Activated CD4-positive, alpha-beta T cell treated with anti-CD3 and anti-CD28 coated beads, Interleukin-2, amount 10 ng/mL, durations not matched to agents 24 days and 14 days (primary cell): ENCODE measurements around the gene MACF1. TPM values are rescaled to one million over a fixed set of nuclear protein-coding genes. Genes with fewer than 3 reads are reported as not detected.

ENCODE experiments used
- DNase-seq: peaks from one replicate; pipeline ENCODE4 v3.0.0; 2022
- H3K27ac Mint-ChIP-seq: one replicate; pipeline ENCODE4 v1.8.0; 2022; ENCODE audit warnings: mild to moderate bottlenecking, mixed read lengths
- H3K27me3 Mint-ChIP-seq: one replicate; pipeline ENCODE4 v1.8.0; 2022; ENCODE audit warnings: mixed read lengths
- H3K36me3 Mint-ChIP-seq: one replicate; pipeline ENCODE4 v1.8.0; 2022; ENCODE audit warnings: low read depth, mild to moderate bottlenecking, mixed read lengths
- H3K4me1 Mint-ChIP-seq: one replicate; pipeline ENCODE4 v1.8.0; 2021; ENCODE audit warnings: mixed read lengths
- H3K4me3 Mint-ChIP-seq: one replicate; pipeline ENCODE4 v1.8.0; 2022; ENCODE audit warnings: mild to moderate bottlenecking, moderate library complexity, mixed read lengths
- H3K9me3 Mint-ChIP-seq: one replicate; pipeline ENCODE4 v1.8.0; 2021; ENCODE audit warnings: mixed read lengths
- intact Hi-C: fragments of 100-400 bp; cut with micrococcal nuclease; formaldehyde crosslinking; loops from one replicate; pipeline ENCODE4 v1.15.1; 2023
- total RNA-seq: library from RNA; stranded (reverse); gene quantifications from 2 replicates; pipeline ENCODE4 v1.2.3, GENCODE V29; 2022

The MACF1 gene
- total RNA-seq, 1 donor from 2014 or later, result 204 TPM

DNA sequence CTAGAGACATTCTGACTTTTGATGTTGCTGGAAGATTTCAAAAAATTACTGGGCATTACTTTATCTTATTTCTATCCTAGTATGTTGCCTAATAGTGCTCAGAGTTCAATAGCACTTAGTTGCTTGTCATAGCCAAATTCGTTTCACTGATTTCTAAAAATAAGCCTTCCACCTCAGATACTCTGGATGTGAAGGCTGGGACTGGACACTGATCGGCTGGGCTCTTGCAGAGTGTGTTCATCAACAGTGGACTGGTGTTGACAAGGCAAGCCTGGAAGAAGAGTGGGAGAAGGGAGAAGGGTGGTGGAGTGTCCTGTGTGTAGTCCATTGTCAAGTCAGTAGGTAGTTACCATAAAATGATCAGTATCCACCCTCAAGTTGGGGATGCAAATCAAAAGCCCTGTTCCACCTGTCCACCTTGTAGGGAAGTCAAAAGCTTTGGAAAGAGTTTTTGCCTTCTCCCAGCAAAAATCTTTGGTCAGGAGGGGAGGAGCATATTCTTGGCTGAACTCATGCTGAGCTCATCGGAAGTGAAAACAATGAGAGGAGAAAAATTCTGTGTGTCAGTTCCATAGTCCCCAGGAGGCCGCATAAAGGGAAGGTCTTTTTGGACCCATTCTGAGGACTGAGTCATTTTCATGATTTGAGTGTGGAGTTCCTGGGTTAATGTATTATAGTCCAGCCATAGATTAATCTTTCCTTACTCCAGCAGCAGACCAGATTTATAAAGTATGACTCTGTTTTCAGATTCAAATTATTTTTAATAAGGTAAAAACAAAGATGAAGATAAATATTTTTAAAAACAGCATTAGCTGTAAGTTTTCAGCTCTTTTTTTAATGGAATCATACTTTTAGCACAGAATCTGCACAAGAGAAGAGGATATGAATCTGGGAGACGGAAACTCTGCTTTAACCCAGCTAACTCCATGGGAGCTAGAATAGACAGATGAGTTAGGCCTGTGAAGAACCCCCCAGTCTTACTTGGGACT, 187.5 kb downstream of the MACF1 start:
- H3K27me3 Mint-ChIP-seq, result no peaks in the 10 kb centered on the region
- peaks cover 48% of the 10 kb centered on the region for H3K4me1 Mint-ChIP-seq
- intact Hi-C loops, result no loop called here
- peak overlapping the region; percentile 38 for H3K27ac Mint-ChIP-seq
- no peaks in the 10 kb centered on the region for H3K9me3 Mint-ChIP-seq
- H3K4me3 Mint-ChIP-seq, result no peak overlapping the region
- H3K36me3 Mint-ChIP-seq, result peaks cover 41% of the 10 kb centered on the region
- no peak for DNase-seq

DNA sequence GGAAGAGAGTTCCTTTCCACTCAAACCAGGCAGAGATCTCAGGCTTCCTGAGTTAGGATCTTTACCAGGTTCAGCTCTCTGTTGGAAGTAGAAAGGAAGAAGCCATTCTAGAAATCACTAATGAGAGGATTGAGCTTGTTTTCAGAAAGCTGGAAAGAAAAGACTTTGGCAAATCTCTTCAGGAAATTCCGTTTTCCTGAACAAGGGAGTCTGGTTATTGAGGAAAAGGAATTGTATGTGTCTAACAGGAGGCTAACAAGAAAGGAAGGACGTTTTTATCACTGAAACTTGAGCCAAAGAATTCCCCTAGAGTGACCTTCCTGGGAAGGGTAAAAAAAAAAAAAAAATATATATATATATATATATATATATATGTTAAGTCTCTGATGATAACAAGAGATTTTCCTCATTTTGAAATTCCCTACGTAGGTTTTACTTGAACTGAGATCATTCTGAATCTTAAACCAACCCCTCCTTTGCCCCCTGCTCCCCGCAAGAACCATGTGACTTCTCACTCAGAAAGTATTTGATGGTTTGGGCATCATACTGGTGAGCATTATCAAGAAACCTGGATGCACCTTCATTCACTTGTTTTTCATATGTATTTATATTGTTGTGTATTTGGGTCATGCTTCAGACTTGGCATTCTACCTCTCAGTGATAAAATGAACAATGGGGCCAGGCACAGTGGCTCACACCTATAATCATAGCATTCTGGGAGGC, 188.5 kb downstream of the MACF1 start:
- Mint-ChIP-seq H3K4me1 (peaks cover 53% of the 10 kb centered on the region), H3K9me3 (no peaks in the 10 kb centered on the region), H3K36me3 (peaks cover 32% of the 10 kb centered on the region), H3K27ac (peak overlapping the region; percentile 8), H3K4me3 (no peak overlapping the region), H3K27me3 (no peaks in the 10 kb centered on the region)
- intact Hi-C loops, result no loop called here
- no peak for DNase-seq

GRCh38 chr1:39393645-39394044, 189.2 kb downstream of the MACF1 start:
- H3K36me3 Mint-ChIP-seq, result peaks cover 29% of the 10 kb centered on the region
- peak overlapping the region; percentile 85 for H3K27ac Mint-ChIP-seq

GRCh38 chr1:39394059-39394458, 189.6 kb downstream of the MACF1 start:
- no peak for DNase-seq
- no peak overlapping the region for H3K27ac Mint-ChIP-seq
- H3K9me3 Mint-ChIP-seq, result no peaks in the 10 kb centered on the region
- H3K27me3 Mint-ChIP-seq, result no peaks in the 10 kb centered on the region
- H3K4me1 Mint-ChIP-seq, result peaks cover 64% of the 10 kb centered on the region
- H3K36me3 Mint-ChIP-seq, result peaks cover 29% of the 10 kb centered on the region
- intact Hi-C loops, result no loop called here
- H3K4me3 Mint-ChIP-seq, result no peak overlapping the region

More at GRCh38 chr1:39393645-39394044, 189.2 kb downstream of the MACF1 start:
- Mint-ChIP-seq H3K4me3 (no peak overlapping the region), H3K27me3 (no peaks in the 10 kb centered on the region), H3K9me3 (no peaks in the 10 kb centered on the region), H3K4me1 (peaks cover 60% of the 10 kb centered on the region)
- no peak for DNase-seq
- intact Hi-C loops, result no loop called here

GRCh38 chr1:39394598-39394997, 190.1 kb downstream of the MACF1 start:
- H3K36me3 Mint-ChIP-seq, result peaks cover 30% of the 10 kb centered on the region
- intact Hi-C loops, result no loop called here

GRCh38 chr1:39395357-39395831, 190.9 kb downstream of the MACF1 start:
- Mint-ChIP-seq H3K27ac (no peak overlapping the region), H3K9me3 (no peaks in the 10 kb centered on the region), H3K4me1 (peaks cover 66% of the 10 kb centered on the region), H3K36me3 (peaks cover 24% of the 10 kb centered on the region), H3K4me3 (no peak overlapping the region), H3K27me3 (no peaks in the 10 kb centered on the region)
- intact Hi-C loops, result no loop called here
- DNase-seq, result no peak

More at GRCh38 chr1:39394598-39394997, 190.1 kb downstream of the MACF1 start:
- Mint-ChIP-seq H3K9me3 (no peaks in the 10 kb centered on the region), H3K27me3 (no peaks in the 10 kb centered on the region), H3K27ac (no peak overlapping the region), H3K4me3 (no peak overlapping the region), H3K4me1 (peaks cover 66% of the 10 kb centered on the region)
- DNase-seq, result no peak

- Mint-ChIP-seq H3K9me3 (no peaks in the 10 kb centered on the region), H3K27ac (no peak overlapping the region), H3K4me1 (peaks cover 60% of the 10 kb centered on the region), H3K27me3 (no peaks in the 10 kb centered on the region), H3K4me3 (no peak overlapping the region), H3K36me3 (peaks cover 19% of the 10 kb centered on the region)
- intact Hi-C loops, result no loop called here
- no peak for DNase-seq
Observed at GRCh38 chr1:39396671-39397070, 192.2 kb downstream of the MACF1 start.

- Mint-ChIP-seq H3K4me1 (peaks cover 54% of the 10 kb centered on the region), H3K27me3 (no peaks in the 10 kb centered on the region), H3K27ac (peak overlapping the region; percentile 51), H3K4me3 (no peak overlapping the region), H3K9me3 (no peaks in the 10 kb centered on the region), H3K36me3 (peaks cover 17% of the 10 kb centered on the region)
- no peak for DNase-seq
- intact Hi-C loops, result no loop called here
Observed at GRCh38 chr1:39397487-39397886, 193.0 kb downstream of the MACF1 start.

DNA sequence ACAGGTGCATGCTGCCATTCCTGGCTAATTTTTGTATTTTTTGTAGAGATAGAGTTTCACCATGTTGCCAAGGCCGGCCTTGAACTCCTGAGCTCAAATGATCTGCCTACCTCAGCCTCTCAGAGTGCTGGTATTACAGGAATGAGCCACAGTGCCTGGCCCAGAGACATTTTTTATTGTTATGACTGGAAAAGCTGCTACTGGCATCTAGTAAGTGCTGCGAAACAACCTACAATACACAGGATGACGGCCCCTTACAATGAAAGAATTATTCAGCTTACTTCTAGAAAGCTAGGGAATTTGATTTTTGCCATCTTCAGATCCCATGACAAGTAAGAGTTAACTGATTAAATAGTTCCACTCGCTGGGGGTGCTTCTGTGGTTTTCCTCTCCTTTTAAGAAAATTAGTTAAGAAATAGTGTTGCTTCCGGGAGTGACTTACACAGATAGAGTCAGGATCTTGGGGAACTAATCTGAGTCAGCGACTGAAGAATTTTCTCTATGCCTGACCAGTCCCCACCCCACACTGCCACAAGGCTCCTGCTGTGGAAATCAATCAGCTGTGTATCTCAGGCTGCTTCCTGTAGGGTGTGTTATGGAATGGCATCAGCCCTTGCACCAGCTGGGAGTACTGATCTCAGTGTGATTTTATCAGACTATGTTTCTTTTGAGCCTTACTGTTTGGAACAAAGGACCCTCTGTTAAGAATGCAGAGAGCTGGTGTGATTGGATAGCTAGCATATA, 194.0 kb downstream of the MACF1 start:
- peak; percentile 63 for DNase-seq
- no peaks in the 10 kb centered on the region for H3K9me3 Mint-ChIP-seq
- peaks cover 19% of the 10 kb centered on the region for H3K36me3 Mint-ChIP-seq
- no peaks in the 10 kb centered on the region for H3K27me3 Mint-ChIP-seq
- H3K27ac Mint-ChIP-seq, result peak overlapping the region; percentile 82
- peak overlapping the region; percentile 41 for H3K4me3 Mint-ChIP-seq
- intact Hi-C loops, result loop anchor here (1.0 kb wide), 1 partner anchor 11 kb away; no protein-coding TSS in a partner anchor
- H3K4me1 Mint-ChIP-seq, result peaks cover 53% of the 10 kb centered on the region

DNA sequence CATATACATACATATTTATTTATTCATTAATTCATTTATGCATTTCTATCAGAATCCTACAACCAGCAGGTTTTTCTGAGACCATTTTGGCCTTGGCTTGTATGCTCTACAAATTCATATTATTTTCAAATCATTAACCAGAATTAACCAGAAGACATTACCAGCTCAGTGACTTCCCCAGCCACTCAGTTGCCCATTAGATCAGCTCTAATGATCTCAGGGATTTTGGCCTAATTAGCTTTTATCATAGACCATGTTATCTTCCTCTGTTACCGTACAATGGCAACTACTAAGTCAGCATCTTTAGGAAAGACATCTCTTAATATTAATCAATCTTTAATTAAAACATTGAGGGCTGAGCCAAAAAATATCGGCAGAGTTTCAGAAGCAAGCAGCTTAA, 196.6 kb downstream of the MACF1 start:
- H3K4me3 Mint-ChIP-seq, result no peak overlapping the region
- no peak for DNase-seq
- no peaks in the 10 kb centered on the region for H3K9me3 Mint-ChIP-seq
- H3K36me3 Mint-ChIP-seq, result peaks cover 21% of the 10 kb centered on the region
- no peak overlapping the region for H3K27ac Mint-ChIP-seq
- intact Hi-C loops, result loop anchor here (10.0 kb wide), 1 partner anchor 296 kb away; no protein-coding TSS in a partner anchor
- no peaks in the 10 kb centered on the region for H3K27me3 Mint-ChIP-seq
- peaks cover 46% of the 10 kb centered on the region for H3K4me1 Mint-ChIP-seq

- no peak for DNase-seq
- Mint-ChIP-seq H3K36me3 (peaks cover 16% of the 10 kb centered on the region), H3K4me1 (peaks cover 38% of the 10 kb centered on the region), H3K4me3 (no peak overlapping the region), H3K27ac (no peak overlapping the region), H3K27me3 (no peaks in the 10 kb centered on the region), H3K9me3 (no peaks in the 10 kb centered on the region)
- intact Hi-C loops, result loop anchor here (10.0 kb wide), 1 partner anchor 300 kb away; no protein-coding TSS in a partner anchor
Observed at GRCh38 chr1:39404876-39405275, 200.4 kb downstream of the MACF1 start.

- H3K4me3 Mint-ChIP-seq, result no peak overlapping the region
- H3K27ac Mint-ChIP-seq, result no peak overlapping the region
- H3K4me1 Mint-ChIP-seq, result peaks cover 42% of the 10 kb centered on the region
- H3K27me3 Mint-ChIP-seq, result no peaks in the 10 kb centered on the region
- H3K9me3 Mint-ChIP-seq, result no peaks in the 10 kb centered on the region
- H3K36me3 Mint-ChIP-seq, result peaks cover 18% of the 10 kb centered on the region
- DNase-seq, result no peak
- intact Hi-C loops, result loop anchor here (10.0 kb wide), 1 partner anchor 301 kb away; no protein-coding TSS in a partner anchor
Observed at GRCh38 chr1:39405358-39405757, 200.9 kb downstream of the MACF1 start.
